Vagina (tissue), 2 donors: ENCODE measurements around the gene BCAS3. TPM values are rescaled to one million over a fixed set of nuclear protein-coding genes. Genes with fewer than 3 reads are reported as not detected.
A peak's percentile ranks its signal among the peaks of the same experiment; 100 is the strongest.

Source experiments
- DNase-seq, 2 donors: peaks; one replicate each; pipeline ENCODE4 v3.0.0-alpha.2; 2017; ENCODE audit errors: extremely low spot score in 2 of 2
- H3K27ac ChIP-seq: fragments of 200-600 bp; sonication (generic); one replicate; pipeline ENCODE4 v1.5.1; 2019
- H3K27me3 ChIP-seq: fragments of 200-600 bp; sonication (generic); one replicate; pipeline ENCODE4 v1.5.1; 2019
- H3K36me3 ChIP-seq, 2 donors: fragments of 200-600 bp; sonication (generic); one replicate each; pipeline ENCODE4 v1.5.1; 2017 to 2019
- H3K4me1 ChIP-seq: fragments of 200-600 bp; sonication (generic); one replicate; pipeline ENCODE4 v1.5.1; 2019
- H3K4me3 ChIP-seq, 2 donors: fragments of 200-600 bp; sonication (generic); 1 replicate in 1 of 2; 2 replicates in 1 of 2; pipeline ENCODE4 v1.5.1; 2016 to 2019
- H3K9me3 ChIP-seq: fragments of 200-600 bp; sonication (generic); one replicate; pipeline ENCODE4 v1.5.1; 2019
- POLR2A ChIP-seq, 2 donors: fragments of 450-650 bp; IDR thresholded peaks; one replicate each; pipeline ENCODE4 v1.6.1; 2017; ENCODE audit warnings: antibody characterized with exemption in 2 of 2, mild to moderate bottlenecking in 2 of 2, moderate library complexity in 2 of 2
- POLR2AphosphoS5 ChIP-seq, 2 donors: sonication (generic); formaldehyde crosslinking; IDR thresholded peaks; one replicate each; pipeline ENCODE4 v1.9.0; 2017; ENCODE audit warnings: antibody characterized with exemption in 2 of 2, mild to moderate bottlenecking in 2 of 2, low read depth in 1 of 2; ENCODE audit not compliant: insufficient read depth in 1 of 2
- intact Hi-C: fragments of 100-400 bp; cut with DNase I; formaldehyde crosslinking; loops from one replicate; pipeline ENCODE4 v1.15.1; 2023
- total RNA-seq: library from RNA; depleted of rRNA; stranded (reverse); fragments of >200 nt; gene quantifications from one replicate; pipeline ENCODE4 v1.2.3, GENCODE V29; 2016
- TF ChIP-seq, protein P1 (sequence below), 3 experiments: fragments of 450-650 bp in 2 of 3; fragments of 200-600 bp in 1 of 3; sonication (generic) in 1 of 3; IDR thresholded peaks; one replicate each; pipeline ENCODE4 v1.5.1; 2017 to 2019; ENCODE audit warnings: antibody characterized with exemption in 3 of 3, mild to moderate bottlenecking in 2 of 3, moderate library complexity in 2 of 3

Gene BCAS3
- total RNA-seq, 1 donor from 2014 or later, result 33.1 TPM

DNA sequence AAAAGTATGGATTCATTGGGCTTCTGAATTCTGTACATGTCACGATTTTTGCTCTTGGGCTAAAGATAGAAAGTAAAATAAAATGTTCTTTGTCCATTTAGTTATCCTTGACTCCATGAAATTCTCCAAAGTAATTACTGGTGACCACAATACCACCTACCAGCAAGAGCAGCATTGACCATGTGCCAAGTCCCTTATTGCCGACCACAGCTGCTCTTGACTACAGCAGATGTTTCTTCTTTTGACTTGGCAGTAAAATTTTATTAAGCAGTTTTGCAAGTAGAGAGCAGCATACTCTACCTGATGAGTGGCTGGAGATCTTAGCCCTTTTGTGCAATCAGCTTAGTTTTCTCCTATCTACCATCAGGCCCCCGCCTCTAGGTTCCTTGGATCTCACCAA is 569.8 kb downstream of the BCAS3 start:
- Histone ChIP-seq H3K4me1 (peaks cover 23% of the 10 kb centered on the region), H3K36me3 (no peaks in the 10 kb centered on the region), H3K9me3 (no peaks in the 10 kb centered on the region), H3K27ac (no peak overlapping the region), H3K4me3 (no peak overlapping the region), H3K27me3 (no peaks in the 10 kb centered on the region)
- intact Hi-C loops, result no loop called here
- DNase-seq, result no peak
- TF ChIP-seq POLR2A (IDR thresholded peaks at IDR 0.05), result no peak
- TF ChIP-seq POLR2AphosphoS5 (IDR thresholded peaks at IDR 0.05; ENCODE audit: insufficient read depth in 1 of 2, low read depth in 1 of 2), result no peak
- TF ChIP-seq, protein P1, sequence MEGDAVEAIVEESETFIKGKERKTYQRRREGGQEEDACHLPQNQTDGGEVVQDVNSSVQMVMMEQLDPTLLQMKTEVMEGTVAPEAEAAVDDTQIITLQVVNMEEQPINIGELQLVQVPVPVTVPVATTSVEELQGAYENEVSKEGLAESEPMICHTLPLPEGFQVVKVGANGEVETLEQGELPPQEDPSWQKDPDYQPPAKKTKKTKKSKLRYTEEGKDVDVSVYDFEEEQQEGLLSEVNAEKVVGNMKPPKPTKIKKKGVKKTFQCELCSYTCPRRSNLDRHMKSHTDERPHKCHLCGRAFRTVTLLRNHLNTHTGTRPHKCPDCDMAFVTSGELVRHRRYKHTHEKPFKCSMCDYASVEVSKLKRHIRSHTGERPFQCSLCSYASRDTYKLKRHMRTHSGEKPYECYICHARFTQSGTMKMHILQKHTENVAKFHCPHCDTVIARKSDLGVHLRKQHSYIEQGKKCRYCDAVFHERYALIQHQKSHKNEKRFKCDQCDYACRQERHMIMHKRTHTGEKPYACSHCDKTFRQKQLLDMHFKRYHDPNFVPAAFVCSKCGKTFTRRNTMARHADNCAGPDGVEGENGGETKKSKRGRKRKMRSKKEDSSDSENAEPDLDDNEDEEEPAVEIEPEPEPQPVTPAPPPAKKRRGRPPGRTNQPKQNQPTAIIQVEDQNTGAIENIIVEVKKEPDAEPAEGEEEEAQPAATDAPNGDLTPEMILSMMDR (IDR thresholded peaks at IDR 0.05), result no peak

DNA sequence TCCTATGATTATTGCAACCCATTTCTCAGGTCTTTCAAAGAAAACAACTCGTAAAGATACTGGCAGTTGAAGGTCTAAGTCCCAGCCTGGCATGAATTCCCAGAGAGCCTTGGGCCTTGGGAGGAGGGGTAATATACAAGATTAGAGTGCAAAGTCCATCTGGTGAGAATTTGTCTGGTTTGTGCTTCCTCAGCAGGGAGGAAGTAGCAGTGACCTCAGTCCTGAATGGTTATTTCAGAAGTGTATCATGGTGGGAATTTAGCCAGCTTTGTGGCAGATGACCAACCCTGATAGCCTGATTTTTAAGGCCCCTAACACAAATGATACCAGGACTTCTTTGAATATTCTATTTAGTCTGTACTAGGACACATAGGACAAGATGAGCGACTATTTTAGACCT is 570.7 kb downstream of the BCAS3 start:
- TF ChIP-seq POLR2A (IDR thresholded peaks at IDR 0.05), result no peak
- TF ChIP-seq, protein P1 (IDR thresholded peaks at IDR 0.05), result no peak
- TF ChIP-seq POLR2AphosphoS5 (IDR thresholded peaks at IDR 0.05; ENCODE audit: insufficient read depth in 1 of 2, low read depth in 1 of 2), result no peak
- Histone ChIP-seq H3K9me3 (no peaks in the 10 kb centered on the region), H3K27me3 (no peaks in the 10 kb centered on the region), H3K4me3 (no peak overlapping the region), H3K4me1 (peaks cover 23% of the 10 kb centered on the region), H3K36me3 (no peaks in the 10 kb centered on the region), H3K27ac (no peak overlapping the region)
- DNase-seq, result no peak
- intact Hi-C loops, result no loop called here

DNA sequence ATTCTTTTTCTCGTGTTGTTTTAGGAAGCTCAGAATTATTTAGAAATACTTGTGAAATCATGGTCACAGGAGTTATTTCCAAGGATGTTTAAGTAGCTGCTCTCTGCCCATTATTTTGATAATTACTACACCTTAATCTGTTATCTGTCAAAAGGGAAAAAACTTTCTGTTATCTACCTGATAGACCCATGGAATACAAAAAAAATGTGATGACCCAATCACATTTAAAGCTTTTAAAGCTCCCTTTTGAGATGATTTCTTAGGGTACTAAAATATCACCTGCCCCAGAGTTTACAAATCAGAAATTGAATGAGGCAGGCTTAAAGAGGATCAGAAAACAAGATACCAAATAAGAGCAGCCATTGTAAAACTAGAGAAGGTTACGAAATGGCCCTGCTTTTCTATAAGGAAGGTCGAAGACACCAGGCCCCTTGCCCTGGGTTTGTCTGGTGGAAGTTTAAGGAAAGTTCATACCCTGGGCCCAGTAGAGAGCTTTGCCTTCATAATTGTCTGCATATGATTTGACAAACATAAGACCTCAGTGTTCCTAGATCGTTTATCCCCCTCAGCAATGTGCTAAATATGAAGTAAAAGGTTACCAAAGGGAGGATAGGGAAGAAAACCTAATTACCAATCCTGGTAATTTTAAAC is 572.1 kb downstream of the BCAS3 start:
- DNase-seq, result no peak
- no peaks in the 10 kb centered on the region for H3K36me3 ChIP-seq

DNA sequence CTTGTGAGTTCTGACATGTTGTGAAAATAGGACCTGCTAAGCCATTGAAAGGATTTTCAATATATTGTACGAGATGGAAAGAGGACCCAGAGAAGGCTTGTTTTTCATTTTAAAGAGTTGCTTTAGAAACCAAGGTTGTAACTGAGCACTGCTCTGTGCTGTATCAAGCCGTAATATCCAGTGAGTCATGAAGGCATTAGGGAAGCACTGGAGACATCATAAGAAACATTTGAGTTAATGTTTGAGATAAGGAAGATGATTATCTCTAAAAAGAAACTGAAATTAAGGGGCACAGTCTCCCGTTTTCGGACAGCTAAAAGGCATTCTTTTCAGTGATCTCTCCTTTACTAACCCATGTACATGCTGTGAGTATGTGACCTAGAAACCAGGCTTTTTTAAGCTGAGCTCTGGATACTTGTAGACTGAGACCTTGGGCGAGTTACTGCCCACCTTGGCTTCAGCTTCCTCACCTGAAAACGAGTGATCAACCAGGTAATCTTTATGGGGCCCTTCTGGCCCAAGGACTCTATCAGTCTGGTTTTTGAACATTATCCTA is 572.8 kb downstream of the BCAS3 start:
- Histone ChIP-seq H3K4me1 (peaks cover 23% of the 10 kb centered on the region), H3K36me3 (no peaks in the 10 kb centered on the region), H3K9me3 (no peaks in the 10 kb centered on the region), H3K27ac (peak overlapping the region; percentile 49), H3K27me3 (no peaks in the 10 kb centered on the region), H3K4me3 (no peak overlapping the region)
- intact Hi-C loops, result loop anchor here (5.0 kb wide), 1 partner anchor 147 kb away; the partner anchor contains the start of gene TBX2
- no peak for TF ChIP-seq POLR2AphosphoS5 (IDR thresholded peaks at IDR 0.05; ENCODE audit: insufficient read depth in 1 of 2, low read depth in 1 of 2)
- no peak for TF ChIP-seq POLR2A (IDR thresholded peaks at IDR 0.05)
- TF ChIP-seq, protein P1 (IDR thresholded peaks at IDR 0.05), result no peak
- no peak for DNase-seq

More for the DNA sequence above, 572.1 kb downstream of the BCAS3 start:
- Histone ChIP-seq H3K4me3 (no peak overlapping the region), H3K27me3 (no peaks in the 10 kb centered on the region), H3K4me1 (peaks cover 23% of the 10 kb centered on the region), H3K9me3 (no peaks in the 10 kb centered on the region), H3K27ac (no peak overlapping the region)
- intact Hi-C loops, result loop anchor here (5.0 kb wide), 1 partner anchor 148 kb away; the partner anchor contains the start of gene TBX2
- TF ChIP-seq, protein P1 (IDR thresholded peaks at IDR 0.05), result no peak
